Kidney (tissue), 14 donors: ENCODE data around the gene CLEC7A. TPM values are rescaled to one million over a fixed set of nuclear protein-coding genes. Genes with fewer than 3 reads are reported as not detected.
A peak's percentile ranks its signal among the peaks of the same experiment; 100 is the strongest.

Experiments
- DNase-seq, 5 donors: peaks; one replicate each; pipeline ENCODE4 v3.0.0-alpha.2; 2013 to 2020
- FAIRE-seq: peaks from 2 replicates; lab custom pipeline; 2012; peaks lifted over from hg19 to GRCh38; lab: Jason Lieb, UNC
- H3K27ac ChIP-seq, 2 donors: one replicate each; pipeline ENCODE4 v1.7.0; 2013; ENCODE audit warnings: low read depth in 2 of 2, low read length in 2 of 2, inconsistent platforms in 1 of 2
- H3K27me3 ChIP-seq: one replicate; pipeline ENCODE4 v1.7.1; 2013; ENCODE audit warnings: low read length, inconsistent platforms; ENCODE audit not compliant: control insufficient read depth, insufficient read depth
- H3K36me3 ChIP-seq, 3 donors: one replicate each; pipeline versions ENCODE4 v1.7.0 to v1.7.1; 2013; ENCODE audit warnings: low read length in 3 of 3, control low read depth in 1 of 3, inconsistent platforms in 1 of 3; ENCODE audit not compliant: insufficient read depth in 3 of 3, control insufficient read depth in 2 of 3
- H3K4me1 ChIP-seq, 3 donors: one replicate each; pipeline versions ENCODE4 v1.7.0 to v1.7.1; 2013; ENCODE audit warnings: low read length in 3 of 3, inconsistent platforms in 1 of 3, low read depth in 1 of 3; ENCODE audit not compliant: control insufficient read depth in 2 of 3, insufficient read depth in 2 of 3
- H3K4me3 ChIP-seq, 3 donors: one replicate each; pipeline versions ENCODE4 v1.7.0 to v1.8.1; 2013; ENCODE audit warnings: low read length in 3 of 3, control low read depth in 1 of 3, inconsistent platforms in 1 of 3
- H3K9ac ChIP-seq, 3 donors: one replicate each; pipeline versions ENCODE4 v1.7.0 to v1.7.1; 2013; ENCODE audit warnings: low read length in 3 of 3, control low read depth in 1 of 3, inconsistent platforms in 1 of 3
- H3K9me3 ChIP-seq, 3 donors: one replicate each; pipeline versions ENCODE4 v1.7.0 to v1.7.1; 2013; ENCODE audit warnings: low read length in 3 of 3, control low read depth in 1 of 3, inconsistent platforms in 1 of 3; ENCODE audit not compliant: control insufficient read depth in 2 of 3, insufficient read depth in 1 of 3
- intact Hi-C: fragments of 100-400 bp; cut with DNase I; formaldehyde crosslinking; loops from one replicate; pipeline ENCODE4 v1.11.1; 2022
- polyA plus RNA-seq: library from polyadenylated mRNA; stranded (reverse); fragments of 350-450 nt; fragmentation: Illumina TruSeq; extraction: RNeasy Lipid Tissue Mini Kit (QIAGEN cat#74804); gene quantifications from one replicate; pipeline ENCODE4 v1.2.3, GENCODE V29; 2014; ENCODE audit warnings: low read depth, low replicate concordance; ENCODE audit not compliant: insufficient read depth
- total RNA-seq: library from RNA; stranded (reverse); fragmentation: NEBNext Ultra II Directional; extraction: Animal tissue kit (Norgen Biotek cat#: 25700); gene quantifications from one replicate; pipeline ENCODE4 v1.2.1, GENCODE V29; 2021
- TF ChIP-seq, protein P1 (sequence below): IDR thresholded peaks from 3 replicates; pipeline ENCODE4 v1.5.1; 2012; ENCODE audit warnings: mild to moderate bottlenecking, moderate library complexity, borderline replicate concordance; ENCODE audit not compliant: insufficient read depth; ENCODE audit errors: extremely low read depth
- donor health status: control.
- donor health status: control.
- donor health status: control.
- donor health status: control.
- donor health status: control.
- donor health status: DM: yes; HTN: yes; CAD: no.
- donor health status: Normal renal cell carcinoma (clear cell type).

CLEC7A gene
- total and polyA plus RNA-seq, 2 donors from 2014 or later, result 0.43 to 20.0 TPM

DNA sequence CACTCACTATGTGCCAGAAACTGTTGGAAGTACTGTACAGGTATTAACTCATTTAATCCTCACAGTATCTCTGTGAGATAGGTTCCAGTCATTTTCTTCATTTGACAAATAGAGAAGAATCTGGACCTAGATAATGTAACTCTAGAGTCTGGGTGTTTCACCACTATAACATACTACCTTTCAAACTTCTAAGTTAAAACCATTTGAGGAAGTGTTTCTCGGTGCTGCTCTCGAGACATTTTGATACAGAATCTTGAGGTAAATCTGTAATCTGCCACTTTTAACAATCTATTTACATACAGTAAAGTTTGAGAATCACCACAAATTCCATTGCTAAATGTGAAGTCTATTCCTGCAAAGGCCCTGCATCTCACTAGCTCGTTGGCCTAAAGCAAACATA is 33.1 kb upstream of the CLEC7A start:
- FAIRE-seq, result no peak
- H3K36me3 ChIP-seq, result no peaks in the 10 kb centered on the region

DNA sequence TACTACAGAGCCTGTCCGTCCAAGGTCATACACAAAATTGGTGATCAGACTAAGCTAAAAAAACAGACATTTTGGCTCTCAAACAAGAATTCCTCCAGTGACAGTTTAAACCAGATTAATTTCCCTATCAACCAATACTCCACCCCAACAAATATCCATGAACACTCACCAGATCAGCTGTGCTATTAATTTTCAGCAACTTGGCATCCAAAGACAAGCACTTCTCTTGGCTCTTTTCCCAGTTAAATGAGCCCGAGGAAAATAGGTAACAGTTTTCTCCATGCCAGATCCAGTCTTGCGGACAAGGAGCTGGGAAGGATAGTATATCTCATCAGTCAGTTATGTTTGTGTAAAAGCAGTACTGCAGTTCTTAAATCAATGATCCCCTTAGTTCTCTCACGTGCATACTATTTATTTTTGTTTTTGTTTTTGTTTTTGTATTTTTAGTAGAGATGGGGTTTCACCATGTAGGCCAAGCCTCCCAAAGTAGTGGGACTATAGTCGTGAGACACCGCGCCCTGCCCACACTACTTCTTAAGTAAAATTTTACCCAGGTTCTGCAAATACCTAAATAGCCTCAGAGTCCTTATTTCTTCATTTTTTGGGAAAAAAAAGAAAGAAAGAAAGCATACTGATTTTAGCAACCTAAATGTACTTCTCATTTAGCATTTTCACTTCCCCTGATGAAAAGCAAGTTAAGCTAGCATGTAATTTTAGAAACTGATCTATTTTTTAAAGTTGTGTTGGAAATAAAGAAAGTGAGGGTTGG is 30.8 kb upstream of the CLEC7A start:
- H3K4me3 ChIP-seq, result no peak overlapping the region
- FAIRE-seq (no peak), DNase-seq (no peak)
- H3K4me1 ChIP-seq, result no peaks in the 10 kb centered on the region
- intact Hi-C loops, result no loop called here
- H3K27ac ChIP-seq, result peak overlapping the region in 1 of 2 donors; percentile 9
- H3K9me3 ChIP-seq, result no peaks in the 10 kb centered on the region
- no peak overlapping the region for H3K9ac ChIP-seq
- no peaks in the 10 kb centered on the region for H3K27me3 ChIP-seq
- TF ChIP-seq, protein P1, sequence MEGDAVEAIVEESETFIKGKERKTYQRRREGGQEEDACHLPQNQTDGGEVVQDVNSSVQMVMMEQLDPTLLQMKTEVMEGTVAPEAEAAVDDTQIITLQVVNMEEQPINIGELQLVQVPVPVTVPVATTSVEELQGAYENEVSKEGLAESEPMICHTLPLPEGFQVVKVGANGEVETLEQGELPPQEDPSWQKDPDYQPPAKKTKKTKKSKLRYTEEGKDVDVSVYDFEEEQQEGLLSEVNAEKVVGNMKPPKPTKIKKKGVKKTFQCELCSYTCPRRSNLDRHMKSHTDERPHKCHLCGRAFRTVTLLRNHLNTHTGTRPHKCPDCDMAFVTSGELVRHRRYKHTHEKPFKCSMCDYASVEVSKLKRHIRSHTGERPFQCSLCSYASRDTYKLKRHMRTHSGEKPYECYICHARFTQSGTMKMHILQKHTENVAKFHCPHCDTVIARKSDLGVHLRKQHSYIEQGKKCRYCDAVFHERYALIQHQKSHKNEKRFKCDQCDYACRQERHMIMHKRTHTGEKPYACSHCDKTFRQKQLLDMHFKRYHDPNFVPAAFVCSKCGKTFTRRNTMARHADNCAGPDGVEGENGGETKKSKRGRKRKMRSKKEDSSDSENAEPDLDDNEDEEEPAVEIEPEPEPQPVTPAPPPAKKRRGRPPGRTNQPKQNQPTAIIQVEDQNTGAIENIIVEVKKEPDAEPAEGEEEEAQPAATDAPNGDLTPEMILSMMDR, result no peak
- no peaks in the 10 kb centered on the region for H3K36me3 ChIP-seq

More for the DNA sequence above, 33.1 kb upstream of the CLEC7A start:
- no peak overlapping the region for H3K27ac ChIP-seq
- no peaks in the 10 kb centered on the region for H3K27me3 ChIP-seq
- no peaks in the 10 kb centered on the region for H3K9me3 ChIP-seq
- no peaks in the 10 kb centered on the region for H3K4me1 ChIP-seq
- no peak overlapping the region for H3K9ac ChIP-seq
- H3K4me3 ChIP-seq, result no peak overlapping the region
- intact Hi-C loops, result no loop called here
- TF ChIP-seq, protein P1, result no peak
- DNase-seq, result no peak

DNA sequence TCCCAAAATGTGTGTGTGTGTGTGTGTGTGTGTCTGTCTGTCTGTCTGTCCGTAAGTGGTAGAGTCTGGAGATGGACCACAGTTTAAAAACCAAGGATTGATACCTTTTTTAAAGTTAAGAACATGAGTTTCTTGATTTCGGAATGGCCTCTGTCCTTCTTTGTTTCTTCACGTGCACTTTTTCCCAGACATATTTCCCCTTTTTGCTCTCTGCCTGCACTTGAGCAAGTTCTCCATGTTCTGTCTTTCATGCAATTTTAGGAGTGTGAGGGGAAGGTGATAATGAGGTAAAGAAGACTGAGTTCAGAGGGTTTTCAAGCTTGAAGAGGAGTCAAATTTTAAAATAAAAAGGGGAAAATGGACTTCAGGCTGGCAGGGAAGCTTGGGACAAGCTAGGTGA is 29.3 kb upstream of the CLEC7A start:
- no peak for FAIRE-seq
- intact Hi-C loops, result no loop called here
- no peaks in the 10 kb centered on the region for H3K9me3 ChIP-seq
- H3K4me3 ChIP-seq, result no peak overlapping the region
- H3K27ac ChIP-seq, result no peak overlapping the region
- no peaks in the 10 kb centered on the region for H3K36me3 ChIP-seq
- no peak for DNase-seq
- TF ChIP-seq, protein P1, result no peak
- H3K9ac ChIP-seq, result no peak overlapping the region
- H3K4me1 ChIP-seq, result no peaks in the 10 kb centered on the region
- no peaks in the 10 kb centered on the region for H3K27me3 ChIP-seq

DNA sequence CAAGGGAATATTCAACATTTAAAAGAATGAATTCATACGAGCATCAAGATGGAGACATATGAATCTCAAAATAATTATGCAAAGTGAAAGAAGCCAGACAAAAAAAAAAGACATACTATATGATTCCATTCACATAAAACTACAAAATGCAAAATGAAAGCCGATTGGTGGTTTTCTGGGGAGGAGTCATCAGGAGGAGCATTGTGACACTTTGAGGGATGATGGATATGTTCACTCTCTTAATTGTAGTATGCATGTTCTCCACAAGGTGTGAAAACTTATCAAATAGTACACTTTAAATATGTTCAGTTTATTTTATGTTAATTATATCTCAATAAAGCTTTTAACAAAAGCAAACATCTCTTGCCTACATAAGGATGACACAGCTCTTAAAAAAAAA is 28.4 kb upstream of the CLEC7A start:
- no peaks in the 10 kb centered on the region for H3K9me3 ChIP-seq
- no peak overlapping the region for H3K27ac ChIP-seq
- no peak for DNase-seq
- no peak for FAIRE-seq
- no peaks in the 10 kb centered on the region for H3K36me3 ChIP-seq
- no peaks in the 10 kb centered on the region for H3K27me3 ChIP-seq
- H3K4me3 ChIP-seq, result no peak overlapping the region
- peaks cover 0 to 6% (median 0%) of the 10 kb centered on the region in 3 donors for H3K4me1 ChIP-seq
- no peak overlapping the region for H3K9ac ChIP-seq
- TF ChIP-seq, protein P1, result no peak
- intact Hi-C loops, result no loop called here
